Bone marrow (tissue), 2 donors: Measurements from ENCODE around the gene HINT2.

Source experiments
- DNase-seq, 2 donors: peaks; one replicate each; lab custom pipeline; 2025; lab: John Stamatoyannopoulos, UW

HINT2 gene

GRCh38 chr9:35811381-35812024, 3.3 kb downstream of the HINT2 start:
- DNase-seq, result no peak

- no peak for DNase-seq
These were observed 4.7 kb downstream of the HINT2 start for GRCh38 chr9:35810122-35810521.

GRCh38 chr9:35808433-35808832, 6.4 kb downstream of the HINT2 start:
- no peak for DNase-seq

- no peak for DNase-seq
These were observed 8.7 kb downstream of the HINT2 start for GRCh38 chr9:35806101-35806500.

- no peak for DNase-seq
These were observed 13.3 kb downstream of the HINT2 start for GRCh38 chr9:35801328-35802128.

GRCh38 chr9:35800530-35800929, 14.3 kb downstream of the HINT2 start:
- DNase-seq, result no peak

- no peak for DNase-seq
These were observed 16.0 kb downstream of the HINT2 start for GRCh38 chr9:35798658-35799374.

- no peak for DNase-seq
These were observed 17.3 kb downstream of the HINT2 start for GRCh38 chr9:35797311-35798109.

- DNase-seq, result no peak
These were observed 19.1 kb downstream of the HINT2 start for GRCh38 chr9:35795695-35796094.

- DNase-seq, result no peak
These were observed 21.4 kb downstream of the HINT2 start for GRCh38 chr9:35793461-35793860.

GRCh38 chr9:35792826-35793225, 22.0 kb downstream of the HINT2 start:
- DNase-seq, result no peak

- DNase-seq, result no peak
These were observed 22.6 kb downstream of the HINT2 start for GRCh38 chr9:35792024-35792813.

GRCh38 chr9:35791297-35791921, 23.4 kb downstream of the HINT2 start, which contains the start of gene NPR2:
Gene NPR2, plus strand, starts transcription at chr9:35791591. Its CDS starts 818 bp downstream, at chr9:35792409.
- DNase-seq, result no peak

- DNase-seq, result peak; percentile 23 to 73
These were observed 24.2 kb downstream of the HINT2 start for GRCh38 chr9:35790385-35791296.

- no peak for DNase-seq
These were observed 24.8 kb downstream of the HINT2 start for GRCh38 chr9:35790025-35790384.

GRCh38 chr9:35789541-35789940, 25.3 kb downstream of the HINT2 start:
- DNase-seq, result no peak

GRCh38 chr9:35783418-35783817, 31.4 kb downstream of the HINT2 start:
- no peak for DNase-seq

GRCh38 chr9:35781066-35781465, 33.8 kb downstream of the HINT2 start:
- DNase-seq, result no peak

- no peak for DNase-seq
These were observed 36.3 kb downstream of the HINT2 start for GRCh38 chr9:35778496-35778895.

GRCh38 chr9:35776018-35776417, 38.8 kb downstream of the HINT2 start:
- DNase-seq, result no peak
